Activated T-cell treated with anti-CD3 and anti-CD28 coated beads, Interleukin-2, amount 50 U/mL, for 72 hours (primary cell): Measurements from ENCODE around the gene SLIT3. TPM values are rescaled to one million over a fixed set of nuclear protein-coding genes. Genes with fewer than 3 reads are reported as not detected.

Experiments used
- ATAC-seq, 2 donors: fragments of 150-1000 bp; cut with Tn5 transposase; replicated peaks in 1 of 2; 2 replicates each; pipeline ENCODE4 v1.10.0; 2021; ENCODE audit warnings: moderate library complexity in 2 of 2, mild to moderate bottlenecking in 1 of 2
- DNase-seq, 2 donors: peaks; one replicate each; pipeline ENCODE4 v3.0.0; 2021 to 2022; ENCODE audit warnings: mixed read lengths in 1 of 2
- H3K27ac Mint-ChIP-seq: one replicate; pipeline ENCODE4 v1.8.0; 2022; ENCODE audit warnings: mild to moderate bottlenecking, moderate library complexity, mixed read lengths
- H3K27me3 Mint-ChIP-seq: one replicate; pipeline ENCODE4 v1.8.0; 2022; ENCODE audit warnings: low read depth, mixed read lengths
- H3K36me3 Mint-ChIP-seq, 2 donors: one replicate each; pipeline ENCODE4 v1.8.0; 2022; ENCODE audit warnings: mixed read lengths in 2 of 2, mild to moderate bottlenecking in 1 of 2; ENCODE audit not compliant: insufficient read depth in 2 of 2
- H3K4me1 Mint-ChIP-seq: one replicate; pipeline ENCODE4 v1.8.0; 2022; ENCODE audit warnings: low read depth, mixed read lengths
- H3K4me3 Mint-ChIP-seq, 2 donors: one replicate each; pipeline ENCODE4 v1.8.0; 2022; ENCODE audit warnings: mild to moderate bottlenecking in 2 of 2, mixed read lengths in 2 of 2, moderate library complexity in 2 of 2
- H3K9me3 Mint-ChIP-seq, 2 donors: one replicate each; pipeline ENCODE4 v1.8.0; 2022; ENCODE audit warnings: mixed read lengths in 2 of 2
- total RNA-seq, 2 donors: library from RNA; stranded (reverse); gene quantifications; one replicate each; pipeline ENCODE4 v1.2.3, GENCODE V29; 2022

SLIT3 gene
- total RNA-seq, 2 donors from 2014 or later = 1.7 to 3.1 TPM

GRCh38 chr5:168908207-168908606, 392.7 kb downstream of the SLIT3 start:
- no peak for DNase-seq
- H3K4me1 Mint-ChIP-seq = no peaks in the 10 kb centered on the region
- H3K9me3 Mint-ChIP-seq = no peaks in the 10 kb centered on the region
- no peak overlapping the region for H3K27ac Mint-ChIP-seq
- no peak for ATAC-seq
- H3K36me3 Mint-ChIP-seq = no peaks in the 10 kb centered on the region
- H3K27me3 Mint-ChIP-seq = peaks cover 19% of the 10 kb centered on the region
- no peak overlapping the region for H3K4me3 Mint-ChIP-seq

- H3K27me3 Mint-ChIP-seq = peaks cover 33% of the 10 kb centered on the region
- H3K4me3 Mint-ChIP-seq = no peak overlapping the region
- DNase-seq (no peak), ATAC-seq (no peak)
- peaks cover 0 to 2% of the 10 kb centered on the region in 2 donors for H3K36me3 Mint-ChIP-seq
- H3K4me1 Mint-ChIP-seq = no peaks in the 10 kb centered on the region
- H3K9me3 Mint-ChIP-seq = peaks cover 0 to 5% of the 10 kb centered on the region in 2 donors
- H3K27ac Mint-ChIP-seq = no peak overlapping the region
These were observed 397.9 kb downstream of the SLIT3 start for GRCh38 chr5:168903061-168903460.

DNA sequence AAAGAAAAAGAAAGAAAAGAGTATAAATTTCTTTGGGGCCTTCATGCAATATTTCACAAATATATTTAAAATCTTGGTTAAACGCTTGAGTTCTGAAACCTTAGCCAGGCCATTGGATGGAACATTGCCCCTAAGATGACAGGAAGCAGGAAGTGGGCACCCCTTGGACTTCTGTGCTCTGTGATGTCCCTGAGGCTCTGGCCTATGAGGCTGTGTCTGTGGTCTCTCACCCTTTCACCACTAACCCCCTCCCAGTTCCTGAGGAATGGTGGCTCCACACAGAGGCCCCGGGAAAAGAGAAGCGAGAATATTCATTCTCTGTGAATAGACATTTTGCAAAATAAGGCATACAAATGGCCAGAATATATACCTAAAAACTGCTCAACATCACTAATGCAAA, 401.3 kb downstream of the SLIT3 start:
- Mint-ChIP-seq H3K4me3 (no peak overlapping the region), H3K27ac (no peak overlapping the region), H3K4me1 (no peaks in the 10 kb centered on the region), H3K9me3 (peaks cover 0 to 5% of the 10 kb centered on the region in 2 donors), H3K27me3 (peaks cover 42% of the 10 kb centered on the region), H3K36me3 (peaks cover 0 to 2% of the 10 kb centered on the region in 2 donors)
- DNase-seq (no peak), ATAC-seq (no peak)

GRCh38 chr5:168899264-168899663, 401.7 kb downstream of the SLIT3 start:
- H3K27me3 Mint-ChIP-seq = peaks cover 46% of the 10 kb centered on the region
- no peak overlapping the region for H3K4me3 Mint-ChIP-seq
- no peak for ATAC-seq
- no peak overlapping the region for H3K27ac Mint-ChIP-seq
- no peak for DNase-seq
- H3K9me3 Mint-ChIP-seq = peaks cover 0 to 5% of the 10 kb centered on the region in 2 donors
- no peaks in the 10 kb centered on the region for H3K4me1 Mint-ChIP-seq
- peaks cover 0 to 2% of the 10 kb centered on the region in 2 donors for H3K36me3 Mint-ChIP-seq

- Mint-ChIP-seq H3K36me3 (peaks cover 0 to 2% of the 10 kb centered on the region in 2 donors), H3K4me1 (no peaks in the 10 kb centered on the region), H3K4me3 (no peak overlapping the region), H3K27me3 (peaks cover 48% of the 10 kb centered on the region), H3K27ac (no peak overlapping the region), H3K9me3 (peaks cover 0 to 5% of the 10 kb centered on the region in 2 donors)
- DNase-seq (no peak), ATAC-seq (no peak)
These were observed 402.6 kb downstream of the SLIT3 start for GRCh38 chr5:168898247-168898911.

GRCh38 chr5:168897387-168898122, 403.4 kb downstream of the SLIT3 start:
- DNase-seq (no peak), ATAC-seq (no peak)
- Mint-ChIP-seq H3K4me1 (no peaks in the 10 kb centered on the region), H3K4me3 (no peak overlapping the region), H3K36me3 (peaks cover 0 to 2% of the 10 kb centered on the region in 2 donors), H3K27ac (no peak overlapping the region), H3K9me3 (peaks cover 0 to 3% of the 10 kb centered on the region in 2 donors), H3K27me3 (peaks cover 42% of the 10 kb centered on the region)

GRCh38 chr5:168895295-168896071, 405.5 kb downstream of the SLIT3 start:
- DNase-seq = no peak
- Mint-ChIP-seq H3K27ac (no peak overlapping the region), H3K4me1 (no peaks in the 10 kb centered on the region), H3K4me3 (no peak overlapping the region), H3K27me3 (peaks cover 47% of the 10 kb centered on the region), H3K9me3 (no peaks in the 10 kb centered on the region), H3K36me3 (no peaks in the 10 kb centered on the region)
- no peak for ATAC-seq

GRCh38 chr5:168893283-168893682, 407.7 kb downstream of the SLIT3 start:
- Mint-ChIP-seq H3K27me3 (peaks cover 44% of the 10 kb centered on the region), H3K9me3 (no peaks in the 10 kb centered on the region), H3K36me3 (no peaks in the 10 kb centered on the region), H3K27ac (no peak overlapping the region), H3K4me3 (no peak overlapping the region), H3K4me1 (no peaks in the 10 kb centered on the region)
- no peak for ATAC-seq
- DNase-seq = no peak

DNA sequence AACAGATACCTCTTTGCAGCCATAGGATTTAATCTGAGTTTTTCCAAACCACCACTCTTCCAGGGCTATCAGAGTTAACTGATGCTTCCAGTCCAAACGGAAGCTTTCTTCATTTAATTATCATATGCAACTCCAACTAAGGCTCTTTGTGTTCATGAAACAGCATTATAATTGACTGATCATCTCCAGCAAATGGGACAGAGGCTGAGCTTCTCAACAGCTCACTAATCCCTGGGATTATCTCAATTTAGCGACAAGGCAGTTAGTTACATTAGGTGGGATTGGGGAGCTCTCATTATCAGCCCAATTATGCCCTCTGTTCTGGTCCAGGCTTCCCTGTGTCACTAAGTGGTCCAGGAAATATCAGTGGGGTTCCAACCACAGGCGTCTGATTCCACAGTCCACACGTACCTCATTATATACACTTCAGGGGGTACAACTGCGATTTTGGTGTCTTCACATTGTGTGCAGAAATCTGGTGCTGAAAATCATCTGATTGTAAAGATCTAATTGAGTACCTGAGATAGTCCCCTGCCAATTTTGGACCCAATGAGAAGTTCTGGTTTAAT, 408.2 kb downstream of the SLIT3 start:
- H3K9me3 Mint-ChIP-seq = no peaks in the 10 kb centered on the region
- ATAC-seq (no peak), DNase-seq (no peak)
- peaks cover 38% of the 10 kb centered on the region for H3K27me3 Mint-ChIP-seq
- H3K27ac Mint-ChIP-seq = no peak overlapping the region
- H3K36me3 Mint-ChIP-seq = no peaks in the 10 kb centered on the region
- no peak overlapping the region for H3K4me3 Mint-ChIP-seq
- H3K4me1 Mint-ChIP-seq = no peaks in the 10 kb centered on the region

DNA sequence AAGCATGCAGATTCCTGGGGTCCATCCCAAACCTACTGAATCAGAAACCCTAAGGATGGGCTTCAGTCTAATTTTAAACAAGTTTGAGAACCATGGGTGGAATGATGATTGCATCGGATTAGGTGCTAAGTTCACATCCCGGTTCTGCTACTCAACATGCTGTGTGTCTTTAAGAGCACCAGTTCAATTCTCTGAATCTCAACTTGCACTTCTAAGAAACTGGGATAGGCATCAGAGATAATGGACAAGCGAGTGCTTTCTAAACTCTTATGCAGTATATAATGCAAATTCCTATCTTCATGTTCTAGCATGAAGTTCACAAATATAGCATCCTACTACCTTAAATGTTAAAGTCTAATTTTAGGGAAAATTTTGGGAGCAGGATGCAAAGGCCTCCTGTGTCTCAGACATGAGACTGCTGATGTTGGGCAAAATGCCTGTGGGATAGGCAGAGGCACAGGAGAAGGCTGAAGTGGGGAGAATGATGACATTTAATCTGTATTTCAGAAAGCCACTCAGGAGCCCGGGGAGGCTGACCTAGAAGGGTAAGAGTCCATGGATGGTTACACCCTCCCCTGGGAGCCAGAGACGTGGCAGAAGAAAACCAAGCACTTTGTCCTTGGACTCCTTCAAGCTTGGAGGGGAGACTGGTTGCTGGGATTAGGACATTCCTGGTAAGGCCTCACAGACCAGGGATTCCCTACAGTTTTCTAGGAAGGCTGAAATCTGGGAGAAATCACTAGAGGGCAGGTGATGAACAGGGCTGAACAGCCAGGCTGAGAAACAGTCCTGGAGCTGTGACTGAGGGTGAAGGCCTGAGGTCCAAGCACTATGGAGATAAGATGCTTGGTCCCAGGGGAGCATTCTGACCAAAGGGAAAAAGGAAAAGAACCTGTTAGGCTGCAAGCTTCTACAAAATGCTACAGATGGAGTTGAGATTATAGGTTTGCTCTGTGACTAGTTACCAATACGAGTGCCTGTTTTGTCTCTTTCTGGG, 409.8 kb downstream of the SLIT3 start:
- Mint-ChIP-seq H3K4me1 (no peaks in the 10 kb centered on the region), H3K36me3 (no peaks in the 10 kb centered on the region), H3K9me3 (no peaks in the 10 kb centered on the region), H3K4me3 (no peak overlapping the region), H3K27ac (no peak overlapping the region), H3K27me3 (peaks cover 26% of the 10 kb centered on the region)
- ATAC-seq (no peak), DNase-seq (no peak)

GRCh38 chr5:168889039-168889438, 411.9 kb downstream of the SLIT3 start:
- Mint-ChIP-seq H3K4me1 (no peaks in the 10 kb centered on the region), H3K36me3 (no peaks in the 10 kb centered on the region), H3K27ac (no peak overlapping the region), H3K27me3 (peaks cover 16% of the 10 kb centered on the region), H3K4me3 (no peak overlapping the region), H3K9me3 (no peaks in the 10 kb centered on the region)
- DNase-seq = no peak
- ATAC-seq = no peak

DNA sequence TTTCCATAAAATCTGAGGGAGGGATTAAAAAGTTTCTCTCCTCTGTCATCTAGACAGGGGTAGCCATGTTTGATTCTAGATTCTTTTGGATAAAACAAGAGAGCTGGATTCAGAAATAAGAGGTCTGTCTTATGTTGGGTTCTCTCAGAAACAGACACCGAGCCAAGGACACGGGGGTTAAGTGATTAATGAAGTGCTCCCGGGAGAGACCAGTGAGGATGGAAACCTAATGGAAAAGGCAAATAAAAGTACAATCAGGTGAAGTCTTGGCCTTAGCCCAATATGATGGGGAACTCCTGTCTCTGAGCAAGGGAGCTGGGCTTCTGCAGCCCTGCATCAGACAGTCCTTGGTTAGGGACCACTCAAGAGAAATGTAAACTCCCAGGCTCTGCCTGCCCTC, 413.0 kb downstream of the SLIT3 start:
- DNase-seq = no peak
- Mint-ChIP-seq H3K4me3 (no peak overlapping the region), H3K36me3 (no peaks in the 10 kb centered on the region), H3K27ac (no peak overlapping the region), H3K27me3 (peaks cover 16% of the 10 kb centered on the region), H3K4me1 (no peaks in the 10 kb centered on the region), H3K9me3 (no peaks in the 10 kb centered on the region)
- ATAC-seq = no peak
